MM.1S (cell line): ENCODE measurements around the gene NLRC3.

Source experiments
- CTCF ChIP-seq: fragments of 300-600 bp; sonication (generic); IDR thresholded peaks from 2 replicates; pipeline ENCODE4 v1.5.1; 2016; ENCODE audit warnings: antibody characterized with exemption, low read length, mixed read lengths
- EZH2 ChIP-seq: fragments of 300-600 bp; sonication (generic); optimal IDR thresholded peaks from 2 replicates; pipeline ENCODE3; 2017; ENCODE audit warnings: low read depth, mild to moderate bottlenecking, antibody characterized with exemption, low read length, mixed read lengths
- EZH2phosphoT487 ChIP-seq: fragments of 300-600 bp; sonication (generic); IDR thresholded peaks from 2 replicates; pipeline ENCODE4 v1.6.1; 2018; ENCODE audit warnings: antibody characterized with exemption, low read length

DNA sequence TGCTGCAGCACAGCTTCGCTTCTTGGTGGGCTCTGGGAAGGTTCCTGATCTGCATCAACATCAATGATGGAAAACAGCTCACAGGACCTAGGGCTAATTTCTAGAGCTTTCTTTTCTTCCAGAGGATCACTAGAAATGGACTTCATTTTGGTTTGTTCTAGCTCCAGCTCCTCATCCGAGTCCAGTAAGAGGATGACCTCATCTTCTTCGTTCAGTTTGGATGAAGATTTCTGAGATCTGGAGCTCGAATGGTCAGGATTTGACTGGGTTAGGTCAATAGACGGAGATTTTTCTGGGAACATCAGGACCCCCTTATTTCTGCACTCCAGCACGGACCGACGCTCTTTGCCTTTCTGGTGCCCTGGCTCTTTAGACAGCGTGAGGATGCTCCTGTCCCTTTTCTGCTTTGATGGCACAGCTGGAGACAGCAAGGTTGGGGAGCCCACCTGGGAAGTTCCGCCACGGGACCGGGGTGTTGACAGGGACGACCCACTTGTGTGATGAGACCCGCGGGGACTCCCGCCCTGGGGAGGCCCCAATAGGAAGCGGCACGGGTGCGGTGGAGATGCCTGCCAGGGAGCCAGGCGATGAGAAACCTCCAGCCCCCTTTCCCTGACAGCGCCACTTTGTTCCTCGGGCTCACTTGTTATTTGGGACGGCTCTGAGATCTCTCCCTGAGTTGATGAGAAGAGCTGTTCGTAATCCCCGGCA lies 12.9 kb upstream of the NLRC3 start:
- TF ChIP-seq CTCF, result no peak
- no peak for TF ChIP-seq EZH2
- no peak for TF ChIP-seq EZH2phosphoT487
